Erythroblast (primary cell): ENCODE measurements around the gene PEX11A.

Source experiments
- GATA1 ChIP-seq: IDR thresholded peaks from 2 replicates; pipeline ENCODE4 v1.6.1; 2011; ENCODE audit warnings: low read depth, mild to moderate bottlenecking, control low read depth, low read length, moderate library complexity
- POLR2A ChIP-seq: IDR thresholded peaks from 2 replicates; pipeline ENCODE4 v1.6.1; 2011; ENCODE audit warnings: mild to moderate bottlenecking, low read length

GRCh38 chr15:89666184-89666857, 24.2 kb downstream of the PEX11A start:
- TF ChIP-seq POLR2A, result no peak
- no peak for TF ChIP-seq GATA1
